Endothelial cell of umbilical vein (primary cell): ENCODE data around the gene CFAP99.

Experiments
- CTCF ChIP-seq, 2 donors: IDR thresholded peaks; 1 replicate in 1 of 2; 2 replicates in 1 of 2; pipeline ENCODE4 v1.5.1; 2011; ENCODE audit warnings: low read length in 2 of 2, mild to moderate bottlenecking in 2 of 2, moderate library complexity in 2 of 2, control low read depth in 1 of 2, inconsistent platforms in 1 of 2, low read depth in 1 of 2; ENCODE audit not compliant: insufficient read depth in 1 of 2; ENCODE audit errors: extremely low read depth in 1 of 2
- EZH2 ChIP-seq: IDR thresholded peaks from 2 replicates; pipeline ENCODE4 v1.6.1; 2012; ENCODE audit warnings: borderline replicate concordance, low read depth, mild to moderate bottlenecking, moderate library complexity, low read length, inconsistent platforms; ENCODE audit not compliant: severe bottlenecking
- MYC ChIP-seq: IDR thresholded peaks from one replicate; pipeline ENCODE4 v1.6.1; 2011; ENCODE audit warnings: mild to moderate bottlenecking, low read depth, low read length
- POLR2A ChIP-seq: IDR thresholded peaks from 2 replicates; pipeline ENCODE4 v1.6.1; 2012; ENCODE audit warnings: low read depth, mild to moderate bottlenecking, control low read depth, low read length
- POLR2AphosphoS5 ChIP-seq: IDR thresholded peaks from 2 replicates; pipeline ENCODE4 v1.6.1; 2012; ENCODE audit warnings: low read depth, mild to moderate bottlenecking, control low read depth, low read length, moderate library complexity; ENCODE audit not compliant: insufficient read depth
- TF ChIP-seq, protein P1 (sequence below): IDR thresholded peaks from 2 replicates; pipeline ENCODE4 v1.6.1; 2011; ENCODE audit not compliant: insufficient read depth, insufficient read length

DNA sequence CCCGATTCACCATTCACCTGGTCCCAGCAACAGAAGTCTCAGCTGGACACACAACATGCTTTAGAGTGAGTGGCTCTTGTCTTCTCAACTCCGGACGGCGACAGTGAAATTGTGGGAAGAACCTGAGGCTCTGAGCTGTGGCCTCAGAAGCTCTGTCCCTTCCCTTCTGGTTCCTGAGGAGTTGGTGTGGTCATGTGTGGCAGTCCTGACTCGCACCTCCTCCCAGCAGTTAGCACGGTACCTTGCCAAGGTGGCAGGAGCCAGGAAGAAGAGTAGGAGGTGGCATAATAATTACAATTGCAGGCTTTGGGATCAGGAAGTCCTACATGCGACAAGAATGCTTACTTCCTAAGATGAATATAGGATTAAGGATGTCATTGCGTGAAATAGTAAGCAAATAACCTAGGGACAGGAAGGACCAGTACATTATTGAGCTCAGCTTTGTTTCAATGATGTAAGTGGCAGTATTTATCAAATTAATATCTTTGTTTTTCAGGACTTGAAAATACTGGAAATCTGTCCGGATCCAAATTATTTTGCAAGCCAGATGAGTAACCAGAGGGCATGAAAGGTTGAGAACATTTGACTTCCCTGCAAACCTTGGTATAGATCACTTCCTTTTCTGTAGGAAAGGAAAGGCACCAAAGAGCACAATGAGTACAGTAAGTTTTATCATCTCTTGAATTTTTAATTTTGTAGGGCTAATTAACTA, 71.2 kb downstream of the CFAP99 start:
- TF ChIP-seq POLR2A (no peak), CTCF (IDR thresholded peaks at IDR 0.05; ENCODE audit: extremely low read depth in 1 of 2, insufficient read depth in 1 of 2, low read depth in 1 of 2, low read length in 2 of 2) (no peak), MYC (no peak), POLR2AphosphoS5 (peak; percentile 49), EZH2 (no peak)
- TF ChIP-seq, protein P1, sequence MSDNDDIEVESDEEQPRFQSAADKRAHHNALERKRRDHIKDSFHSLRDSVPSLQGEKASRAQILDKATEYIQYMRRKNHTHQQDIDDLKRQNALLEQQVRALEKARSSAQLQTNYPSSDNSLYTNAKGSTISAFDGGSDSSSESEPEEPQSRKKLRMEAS = no peak
